ENCODE measurements around the gene CSTA. TPM values are rescaled to one million over a fixed set of nuclear protein-coding genes. Genes with fewer than 3 reads are reported as not detected.

CSTA gene
- total RNA-seq, 1 donor from 2014 or later: 0.41 TPM

DNA sequence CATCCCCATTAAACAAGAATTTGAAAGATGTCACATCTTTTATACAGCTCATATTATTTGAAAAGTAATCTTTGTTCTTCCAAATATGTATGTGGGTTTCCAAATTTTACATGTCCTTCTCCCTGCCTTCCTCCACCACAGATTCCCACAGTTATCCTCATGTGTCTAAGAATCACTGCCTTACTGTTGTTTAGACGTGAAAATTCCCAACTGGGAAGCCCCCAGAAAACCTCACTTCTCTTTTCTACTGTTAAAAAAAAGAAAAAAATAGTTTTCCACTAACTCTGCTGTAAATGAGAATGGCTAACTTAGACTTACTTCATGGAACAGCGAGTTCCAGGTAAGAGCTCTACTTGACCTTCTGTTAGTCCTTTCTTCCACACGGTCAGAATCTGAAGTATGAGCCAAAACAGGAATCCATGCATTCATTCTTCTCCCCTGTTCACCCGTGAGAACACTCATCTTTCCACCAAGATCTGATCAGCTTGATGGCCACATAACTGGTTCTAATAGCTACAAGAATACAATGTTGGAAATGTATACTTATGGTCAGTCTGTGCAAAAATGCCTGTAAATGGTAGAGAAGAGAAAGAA lies 17.9 kb upstream of the CSTA start:
- Histone ChIP-seq H3K4me3 (ENCODE audit: insufficient read depth, low read depth, low read length) (no peak overlapping the region), H3K9ac (ENCODE audit: low read length) (no peak overlapping the region), H3K79me2 (ENCODE audit: insufficient read depth, low read length) (no peaks in the 10 kb centered on the region), H3K36me3 (ENCODE audit: insufficient read depth, low read length) (no peaks in the 10 kb centered on the region), H2AFZ (ENCODE audit: low read depth, low read length) (no peak overlapping the region), H3K27me3 (ENCODE audit: insufficient read depth, low read length) (no peaks in the 10 kb centered on the region), H3K9me3 (ENCODE audit: insufficient read depth, low read depth, low read length) (no peaks in the 10 kb centered on the region), H3K4me2 (ENCODE audit: low read length) (no peak overlapping the region), H4K20me1 (ENCODE audit: insufficient read depth, low read length) (no peaks in the 10 kb centered on the region), H3K27ac (ENCODE audit: low read depth, low read length) (no peak overlapping the region), H3K4me1 (ENCODE audit: insufficient read depth, low read length) (no peaks in the 10 kb centered on the region)
- Mint-ChIP-seq H3K4me1 (ENCODE audit: low read depth, unreplicated experiment) (peaks cover 6% of the 10 kb centered on the region), H3K9me3 (ENCODE audit: unreplicated experiment) (no peaks in the 10 kb centered on the region), H3K4me3 (ENCODE audit: unreplicated experiment) (no peak overlapping the region), H3K27me3 (ENCODE audit: low read depth, unreplicated experiment) (peaks cover 3% of the 10 kb centered on the region), H3K36me3 (ENCODE audit: low read depth, unreplicated experiment) (no peaks in the 10 kb centered on the region), H3K27ac (ENCODE audit: unreplicated experiment) (no peak overlapping the region)
- FAIRE-seq: no peak
- TF ChIP-seq, protein P1, sequence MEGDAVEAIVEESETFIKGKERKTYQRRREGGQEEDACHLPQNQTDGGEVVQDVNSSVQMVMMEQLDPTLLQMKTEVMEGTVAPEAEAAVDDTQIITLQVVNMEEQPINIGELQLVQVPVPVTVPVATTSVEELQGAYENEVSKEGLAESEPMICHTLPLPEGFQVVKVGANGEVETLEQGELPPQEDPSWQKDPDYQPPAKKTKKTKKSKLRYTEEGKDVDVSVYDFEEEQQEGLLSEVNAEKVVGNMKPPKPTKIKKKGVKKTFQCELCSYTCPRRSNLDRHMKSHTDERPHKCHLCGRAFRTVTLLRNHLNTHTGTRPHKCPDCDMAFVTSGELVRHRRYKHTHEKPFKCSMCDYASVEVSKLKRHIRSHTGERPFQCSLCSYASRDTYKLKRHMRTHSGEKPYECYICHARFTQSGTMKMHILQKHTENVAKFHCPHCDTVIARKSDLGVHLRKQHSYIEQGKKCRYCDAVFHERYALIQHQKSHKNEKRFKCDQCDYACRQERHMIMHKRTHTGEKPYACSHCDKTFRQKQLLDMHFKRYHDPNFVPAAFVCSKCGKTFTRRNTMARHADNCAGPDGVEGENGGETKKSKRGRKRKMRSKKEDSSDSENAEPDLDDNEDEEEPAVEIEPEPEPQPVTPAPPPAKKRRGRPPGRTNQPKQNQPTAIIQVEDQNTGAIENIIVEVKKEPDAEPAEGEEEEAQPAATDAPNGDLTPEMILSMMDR (IDR thresholded peaks at IDR 0.05; ENCODE audit: insufficient read depth, low read depth, low read length): no peak
- TF ChIP-seq EZH2 (IDR thresholded peaks at IDR 0.05; ENCODE audit: insufficient read depth, low read length): no peak
- no peak for DNase-seq (ENCODE audit: low read depth)

DNA sequence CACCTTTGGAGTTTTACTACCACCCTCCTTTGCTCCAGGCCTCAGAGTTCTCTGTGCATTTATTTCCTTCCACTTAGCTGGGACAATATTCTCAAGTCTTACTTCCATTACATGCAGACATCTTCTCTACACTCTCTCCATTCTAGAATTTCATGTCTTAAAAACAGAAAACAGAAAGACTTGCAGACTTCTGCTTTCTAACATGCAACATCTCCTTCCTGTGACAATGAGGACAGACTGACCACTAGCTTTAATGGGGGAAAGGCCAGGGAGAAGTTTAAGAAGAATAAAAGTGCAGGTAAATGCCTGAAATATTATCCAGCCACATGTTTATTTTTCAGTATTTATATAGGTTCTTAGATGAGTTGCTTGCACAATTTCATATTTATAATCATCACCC lies 17.1 kb upstream of the CSTA start:
- DNase-seq (ENCODE audit: low read depth) (no peak), FAIRE-seq (no peak)
- Histone ChIP-seq H3K27ac (ENCODE audit: low read depth, low read length) (no peak overlapping the region), H3K27me3 (ENCODE audit: insufficient read depth, low read length) (no peaks in the 10 kb centered on the region), H4K20me1 (ENCODE audit: insufficient read depth, low read length) (no peaks in the 10 kb centered on the region), H2AFZ (ENCODE audit: low read depth, low read length) (no peak overlapping the region), H3K4me2 (ENCODE audit: low read length) (no peak overlapping the region), H3K79me2 (ENCODE audit: insufficient read depth, low read length) (no peaks in the 10 kb centered on the region), H3K4me1 (ENCODE audit: insufficient read depth, low read length) (no peaks in the 10 kb centered on the region), H3K9ac (ENCODE audit: low read length) (no peak overlapping the region), H3K36me3 (ENCODE audit: insufficient read depth, low read length) (no peaks in the 10 kb centered on the region), H3K4me3 (ENCODE audit: insufficient read depth, low read depth, low read length) (no peak overlapping the region), H3K9me3 (ENCODE audit: insufficient read depth, low read depth, low read length) (no peaks in the 10 kb centered on the region)
- H3K9me3 Mint-ChIP-seq (ENCODE audit: unreplicated experiment): no peaks in the 10 kb centered on the region
- H3K4me3 Mint-ChIP-seq (ENCODE audit: unreplicated experiment): no peak overlapping the region
- TF ChIP-seq, protein P1 (IDR thresholded peaks at IDR 0.05; ENCODE audit: insufficient read depth, low read depth, low read length): no peak
- TF ChIP-seq EZH2 (IDR thresholded peaks at IDR 0.05; ENCODE audit: insufficient read depth, low read length): no peak
- H3K27ac Mint-ChIP-seq (ENCODE audit: unreplicated experiment): no peak overlapping the region
- peaks cover 3% of the 10 kb centered on the region for H3K27me3 Mint-ChIP-seq (ENCODE audit: low read depth, unreplicated experiment)
- no peaks in the 10 kb centered on the region for H3K36me3 Mint-ChIP-seq (ENCODE audit: low read depth, unreplicated experiment)
- peaks cover 6% of the 10 kb centered on the region for H3K4me1 Mint-ChIP-seq (ENCODE audit: low read depth, unreplicated experiment)

DNA sequence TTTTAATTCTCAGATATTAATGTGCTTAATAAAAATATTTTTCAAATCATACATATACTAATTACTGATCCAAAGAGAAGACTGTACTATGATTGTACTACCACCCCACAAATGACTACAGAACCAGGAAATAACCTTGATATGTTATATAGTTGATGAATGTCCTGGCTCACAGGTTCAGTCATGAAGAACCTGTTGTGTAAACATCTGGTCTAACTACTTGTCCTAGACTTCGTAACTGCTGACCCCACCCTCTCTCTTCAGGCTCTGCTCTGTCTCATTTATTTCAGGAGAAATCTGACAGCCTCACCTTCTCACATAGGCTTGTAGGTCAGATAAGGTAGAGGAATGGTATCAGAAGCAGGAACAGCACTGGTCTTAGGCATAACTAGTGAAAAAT lies 14.7 kb upstream of the CSTA start:
- Histone ChIP-seq H3K27ac (ENCODE audit: low read depth, low read length) (no peak overlapping the region), H3K36me3 (ENCODE audit: insufficient read depth, low read length) (no peaks in the 10 kb centered on the region), H2AFZ (ENCODE audit: low read depth, low read length) (no peak overlapping the region), H3K9ac (ENCODE audit: low read length) (no peak overlapping the region), H3K4me3 (ENCODE audit: insufficient read depth, low read depth, low read length) (no peak overlapping the region), H3K9me3 (ENCODE audit: insufficient read depth, low read depth, low read length) (no peaks in the 10 kb centered on the region), H3K4me2 (ENCODE audit: low read length) (no peak overlapping the region), H3K4me1 (ENCODE audit: insufficient read depth, low read length) (no peaks in the 10 kb centered on the region), H3K79me2 (ENCODE audit: insufficient read depth, low read length) (no peaks in the 10 kb centered on the region), H3K27me3 (ENCODE audit: insufficient read depth, low read length) (no peaks in the 10 kb centered on the region), H4K20me1 (ENCODE audit: insufficient read depth, low read length) (no peaks in the 10 kb centered on the region)
- TF ChIP-seq EZH2 (IDR thresholded peaks at IDR 0.05; ENCODE audit: insufficient read depth, low read length): no peak
- TF ChIP-seq, protein P1 (IDR thresholded peaks at IDR 0.05; ENCODE audit: insufficient read depth, low read depth, low read length): no peak
- no peak overlapping the region for H3K4me3 Mint-ChIP-seq (ENCODE audit: unreplicated experiment)
- DNase-seq (ENCODE audit: low read depth): no peak
- peaks cover 3% of the 10 kb centered on the region for H3K27me3 Mint-ChIP-seq (ENCODE audit: low read depth, unreplicated experiment)
- no peak overlapping the region for H3K27ac Mint-ChIP-seq (ENCODE audit: unreplicated experiment)
- no peaks in the 10 kb centered on the region for H3K36me3 Mint-ChIP-seq (ENCODE audit: low read depth, unreplicated experiment)
- H3K4me1 Mint-ChIP-seq (ENCODE audit: low read depth, unreplicated experiment): peaks cover 6% of the 10 kb centered on the region
- no peak for FAIRE-seq
- H3K9me3 Mint-ChIP-seq (ENCODE audit: unreplicated experiment): no peaks in the 10 kb centered on the region
